K562 (cell line): ENCODE results near the gene SCUBE1. TPM values are rescaled to one million over a fixed set of nuclear protein-coding genes. Genes with fewer than 3 reads are reported as not detected.

ENCODE experiments used
- ATAC-seq: fragments of 200-7000 bp; cut with Tn5 transposase; 3 replicates; pipeline ENCODE4 v1.9.1; 2020; ENCODE audit warnings: moderate library complexity
- BruUV-seq: library from RNA; stranded (reverse); fragments of 400-500 nt; replicated peaks from 2 replicates; lab custom pipeline; 2021; lab: Mats Ljungman, UMichigan
- CTCF ChIA-PET: fragments of 300-600 bp; formaldehyde crosslinking; extraction: SDS; loops from one replicate; lab custom pipeline; 2021; ENCODE audit warnings: low intra/inter-chr PET ratio; lab: Yijun Ruan, JAX
- POLR2A ChIA-PET: fragments of 300-600, 350-650 bp; sonication (Branson Sonifier 250); formaldehyde crosslinking; extraction: SDS; loops from one replicate; lab custom pipeline; 2021; ENCODE audit warnings: antibody characterized with exemption, inconsistent platforms; lab: Yijun Ruan, JAX
- DNase-seq, 4 experiments: peaks; one replicate each; pipeline versions ENCODE4 v3.0.0 to v3.0.0-alpha.2; 2011 to 2018; ENCODE audit warnings: low spot score in 3 of 4, mixed read lengths in 3 of 4; ENCODE audit errors: extremely low read depth in 1 of 4
- FAIRE-seq: peaks from 2 replicates; lab custom pipeline; 2011; peaks lifted over from hg19 to GRCh38; lab: Jason Lieb, UNC
- H2AFZ ChIP-seq: 2 replicates; pipeline ENCODE4 v1.6.0; 2011; ENCODE audit warnings: low read depth, low read length, control low read depth, inconsistent platforms
- H3K27ac ChIP-seq: fragments of 200-600 bp; 3 replicates; pipeline ENCODE4 v1.8.0; 2011; ENCODE audit warnings: low read depth, mild to moderate bottlenecking, control low read depth, inconsistent platforms, low read length, moderate library complexity, mixed read lengths; ENCODE audit errors: extremely low read depth
- H3K27me3 ChIP-seq, 2 experiments: fragments of 300-600 bp in 1 of 2; 2 replicates in 1 of 2; 3 replicates in 1 of 2; pipeline versions ENCODE4 v1.6.0 to v1.8.0; 2011; ENCODE audit warnings: inconsistent platforms in 2 of 2, low read length in 2 of 2, mild to moderate bottlenecking in 1 of 2, mixed read lengths in 1 of 2, moderate library complexity in 1 of 2; ENCODE audit not compliant: control insufficient read depth in 2 of 2, insufficient read depth in 2 of 2
- H3K36me3 ChIP-seq: fragments of 300-600 bp; 3 replicates; pipeline ENCODE4 v1.8.0; 2011; ENCODE audit warnings: mild to moderate bottlenecking, low read length, inconsistent platforms; ENCODE audit not compliant: control insufficient read depth, insufficient read depth
- H3K4me1 ChIP-seq, 2 experiments: fragments of 200-600 bp in 1 of 2; replicated peaks in 1 of 2; 2 replicates in 1 of 2; 3 replicates in 1 of 2; pipeline versions ENCODE4 v1.5.1 to v1.8.0; 2011; ENCODE audit warnings: inconsistent platforms in 2 of 2, low read length in 2 of 2, mild to moderate bottlenecking in 1 of 2, mixed read lengths in 1 of 2, moderate library complexity in 1 of 2; ENCODE audit not compliant: control insufficient read depth in 2 of 2, insufficient read depth in 2 of 2
- H3K4me2 ChIP-seq: 2 replicates; pipeline ENCODE4 v1.6.1; 2011; ENCODE audit warnings: low read length, control low read depth, inconsistent platforms, mixed read lengths; ENCODE audit not compliant: insufficient read depth
- H3K4me3 ChIP-seq: fragments of 200-600 bp; sonication (generic), shearing (Covaris generic); 2 replicates; pipeline ENCODE4 v1.5.1; 2016; ENCODE audit warnings: control low read depth, inconsistent platforms
- H3K79me2 ChIP-seq: fragments of 200-600 bp; 3 replicates; pipeline ENCODE4 v1.8.0; 2011; ENCODE audit warnings: low read length, inconsistent platforms; ENCODE audit not compliant: control insufficient read depth, insufficient read depth
- H3K9ac ChIP-seq, 2 experiments: 2 replicates each; pipeline versions ENCODE4 v1.6.0 to v1.6.1; 2011; ENCODE audit warnings: low read depth in 2 of 2, low read length in 2 of 2, control low read depth in 1 of 2, inconsistent platforms in 1 of 2, mild to moderate bottlenecking in 1 of 2, mixed read lengths in 1 of 2; ENCODE audit not compliant: insufficient read depth in 1 of 2
- H3K9me1 ChIP-seq: one replicate; pipeline ENCODE4 v1.6.0; 2011; ENCODE audit warnings: inconsistent platforms, mild to moderate bottlenecking, low read length, moderate library complexity; ENCODE audit not compliant: control insufficient read depth, insufficient read depth
- H3K9me3 ChIP-seq: replicated peaks from 2 replicates; pipeline ENCODE4 v1.5.1; 2011; ENCODE audit warnings: low read depth, low read length, inconsistent platforms; ENCODE audit not compliant: control insufficient read depth, insufficient read depth
- H4K20me1 ChIP-seq: replicated peaks from 2 replicates; pipeline ENCODE4 v1.6.1; 2011; ENCODE audit warnings: low read length, inconsistent platforms, mixed read lengths; ENCODE audit not compliant: control insufficient read depth, insufficient read depth
- CBX5 ChIP-seq: IDR thresholded peaks from 2 replicates; pipeline ENCODE4 v1.6.1; 2014; ENCODE audit warnings: low read depth, borderline replicate concordance
- HNRNPH1 ChIP-seq: fragments of 200-400 bp; formaldehyde crosslinking; optimal IDR thresholded peaks from 2 replicates; pipeline ENCODE3; 2017; ENCODE audit warnings: low read depth, mild to moderate bottlenecking, low read length, moderate library complexity
- RB1 ChIP-seq: fragments of 450-650 bp; IDR thresholded peaks from 2 replicates; pipeline ENCODE4 v1.6.1; 2017; ENCODE audit warnings: low read depth, mild to moderate bottlenecking
- RBM14 ChIP-seq: fragments of 200-400 bp; formaldehyde crosslinking; IDR thresholded peaks from 2 replicates; pipeline ENCODE4 v1.6.1; 2018; ENCODE audit warnings: low read depth, mild to moderate bottlenecking, low read length, moderate library complexity, borderline replicate concordance; ENCODE audit not compliant: insufficient read depth
- SIX5 ChIP-seq, 2 experiments: IDR thresholded peaks; 2 replicates each; pipeline ENCODE4 v1.6.1; 2011; ENCODE audit warnings: low read length in 2 of 2, borderline replicate concordance in 1 of 2, low read depth in 1 of 2, mild to moderate bottlenecking in 1 of 2, moderate library complexity in 1 of 2; ENCODE audit not compliant: insufficient read depth in 1 of 2
- SMC3 ChIP-seq: conservative IDR thresholded peaks from 2 replicates; pipeline ENCODE4 v1.6.1; 2011; ENCODE audit warnings: low read depth, low read length, improper control_type of control experiment; ENCODE audit not compliant: insufficient read depth
- STAT5B ChIP-seq: fragments of 250-450 bp; sonication (Bioruptor Pico); IDR thresholded peaks from 2 replicates; pipeline ENCODE4 v1.8.0; 2021; ENCODE audit warnings: mild to moderate bottlenecking, inconsistent platforms
- XRCC5 ChIP-seq: fragments of 200-400 bp; formaldehyde crosslinking; IDR thresholded peaks from 2 replicates; pipeline ENCODE4 v1.6.1; 2017; ENCODE audit warnings: low read depth, mild to moderate bottlenecking, low read length
- WGBS: fragments of 100-300 bp; shearing (Covaris generic); methylation state at CpG from one replicate; pipeline ENCODE4 v1.1.6; 2016; ENCODE audit warnings: low coverage, mixed read lengths; ENCODE audit not compliant: insufficient coverage; ENCODE audit errors: missing lambda C conversion rate; 5-methylcytosine and 5-hydroxymethylcytosine counted together
- in situ Hi-C: fragments of 300-500 bp; cut with MboI; formaldehyde crosslinking; loops from 4 replicates; pipeline ENCODE4 v1.15.0; 2018; ENCODE audit warnings: inconsistent platforms, mixed read lengths
- intact Hi-C: fragments of 100-400 bp; cut with micrococcal nuclease; formaldehyde crosslinking; loops from 2 replicates; pipeline ENCODE4 v1.14.2; 2022
- polyA plus RNA-seq, 8 experiments: library from polyadenylated mRNA; depleted of rRNA in 4 of 8; stranded (reverse) in 5 of 8; unstranded in 3 of 8; fragments of >200 nt; fragmentation: Nextera tagmentation in 2 of 8; fragmentation: Illumina TruSeq in 1 of 8; extraction: Ambion mirVana in 2 of 8; extraction: Trizol in 1 of 8; gene quantifications; 2 replicates each; pipeline versions ENCODE4 v1.2.1 to v1.2.3, GENCODE V29; 2011 to 2014; ENCODE audit warnings: inconsistent platforms in 1 of 8, missing spikeins in 1 of 8
- total RNA-seq, 7 experiments: library from RNA; depleted of rRNA in 6 of 7; stranded (reverse); fragments of >200 nt in 6 of 7; fragmentation: Illumina TruSeq in 2 of 7; extraction: Trizol in 2 of 7; gene quantifications; 2 replicates each; pipeline versions ENCODE4 v1.2.1 to v1.2.3, GENCODE V29; 2011 to 2021; ENCODE audit warnings: low replicate concordance in 1 of 7
- TF ChIP-seq, protein P1 (sequence below), 3 experiments: fragments of 200-800 bp in 1 of 3; fragments of 250-450 bp in 1 of 3; fragments of 450-650 bp in 1 of 3; sonication (Bioruptor Pico) in 1 of 3; sonication (Bioruptor generic) in 1 of 3; formaldehyde crosslinking in 1 of 3; IDR thresholded peaks; 2 replicates each; pipeline versions ENCODE4 v1.6.1 to v1.8.0; 2016 to 2022; ENCODE audit warnings: mild to moderate bottlenecking in 2 of 3, missing genetic modification characterization in 2 of 3, missing compliant biosample characterization in 1 of 3, moderate library complexity in 1 of 3

SCUBE1 gene
- total and polyA plus RNA-seq, 9 of the 15 experiments (the other 6 are each of a cell fraction or from before 2014, with no cell fraction given): 0.03 to 0.47 (median 0.29) TPM; not detected in 6

DNA sequence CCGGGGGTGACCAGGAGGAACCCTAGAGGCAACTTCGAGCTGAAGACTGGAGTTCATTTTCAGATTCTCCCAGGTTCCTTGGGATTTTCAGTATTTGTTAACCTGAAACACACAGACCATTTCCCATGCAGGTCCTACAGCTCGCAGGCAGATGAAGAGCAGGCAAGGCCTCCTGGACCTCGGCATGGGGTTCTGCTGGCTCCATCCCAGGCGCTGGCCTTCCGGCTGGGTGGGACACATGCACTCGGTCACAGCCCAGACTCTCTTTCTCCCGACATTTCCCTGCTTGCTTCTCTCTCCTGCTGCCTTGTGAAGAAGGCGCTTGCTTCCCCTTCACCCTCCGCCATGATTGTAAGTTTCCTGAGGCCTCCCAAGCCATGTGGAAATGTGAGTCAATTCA lies 140.8 kb downstream of the SCUBE1 start:
- intact Hi-C loops (no loop called here), in situ Hi-C loops (no loop called here)
- CTCF ChIA-PET: no interaction called here

More for the DNA sequence above, 140.8 kb downstream of the SCUBE1 start:
- no TSS peak for BruUV-seq
- Histone ChIP-seq H2AFZ (no peak overlapping the region), H3K4me2 (no peak overlapping the region), H3K9ac (no peak overlapping the region), H3K36me3 (no peaks in the 10 kb centered on the region), H3K79me2 (no peaks in the 10 kb centered on the region), H4K20me1 (no peaks in the 10 kb centered on the region), H3K9me3 (no peaks in the 10 kb centered on the region), H3K27ac (no peak overlapping the region), H3K4me3 (no peak overlapping the region), H3K9me1 (no peaks in the 10 kb centered on the region), H3K27me3 (peaks cover 0 to 17% of the 10 kb centered on the region in 2 experiments; a peak in 3 of 5 replicates)
- DNase-seq: no peak
- POLR2A ChIA-PET: interaction anchor here (0.9 kb wide), 1 partner anchor 14 kb away, joined by 3 read pairs; no protein-coding TSS in a partner anchor
- WGBS: 38% methylated on average over 9 of the region's 10 CpGs
- no peak for ATAC-seq
- TF ChIP-seq RB1: no peak
- TF ChIP-seq, protein P1, sequence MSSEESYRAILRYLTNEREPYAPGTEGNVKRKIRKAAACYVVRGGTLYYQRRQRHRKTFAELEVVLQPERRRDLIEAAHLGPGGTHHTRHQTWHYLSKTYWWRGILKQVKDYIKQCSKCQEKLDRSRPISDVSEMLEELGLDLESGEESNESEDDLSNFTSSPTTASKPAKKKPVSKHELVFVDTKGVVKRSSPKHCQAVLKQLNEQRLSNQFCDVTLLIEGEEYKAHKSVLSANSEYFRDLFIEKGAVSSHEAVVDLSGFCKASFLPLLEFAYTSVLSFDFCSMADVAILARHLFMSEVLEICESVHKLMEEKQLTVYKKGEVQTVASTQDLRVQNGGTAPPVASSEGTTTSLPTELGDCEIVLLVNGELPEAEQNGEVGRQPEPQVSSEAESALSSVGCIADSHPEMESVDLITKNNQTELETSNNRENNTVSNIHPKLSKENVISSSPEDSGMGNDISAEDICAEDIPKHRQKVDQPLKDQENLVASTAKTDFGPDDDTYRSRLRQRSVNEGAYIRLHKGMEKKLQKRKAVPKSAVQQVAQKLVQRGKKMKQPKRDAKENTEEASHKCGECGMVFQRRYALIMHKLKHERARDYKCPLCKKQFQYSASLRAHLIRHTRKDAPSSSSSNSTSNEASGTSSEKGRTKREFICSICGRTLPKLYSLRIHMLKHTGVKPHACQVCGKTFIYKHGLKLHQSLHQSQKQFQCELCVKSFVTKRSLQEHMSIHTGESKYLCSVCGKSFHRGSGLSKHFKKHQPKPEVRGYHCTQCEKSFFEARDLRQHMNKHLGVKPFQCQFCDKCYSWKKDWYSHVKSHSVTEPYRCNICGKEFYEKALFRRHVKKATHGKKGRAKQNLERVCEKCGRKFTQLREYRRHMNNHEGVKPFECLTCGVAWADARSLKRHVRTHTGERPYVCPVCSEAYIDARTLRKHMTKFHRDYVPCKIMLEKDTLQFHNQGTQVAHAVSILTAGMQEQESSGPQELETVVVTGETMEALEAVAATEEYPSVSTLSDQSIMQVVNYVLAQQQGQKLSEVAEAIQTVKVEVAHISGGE (CRISPR knock-in tag; IDR thresholded peaks at IDR 0.05): no peak
- no peak for TF ChIP-seq HNRNPH1
- no peak for TF ChIP-seq STAT5B (CRISPR knock-in tag)
- no peak for TF ChIP-seq CBX5
- TF ChIP-seq RBM14: no peak
- TF ChIP-seq SIX5 (IDR thresholded peaks at IDR 0.05; ENCODE audit: borderline replicate concordance in 1 of 2, insufficient read depth in 1 of 2, low read depth in 1 of 2, low read length in 2 of 2): no peak
- TF ChIP-seq SMC3: no peak
- no peak for TF ChIP-seq XRCC5
- TF ChIP-seq, all 486 proteins: peak for 0
- H3K4me1 ChIP-seq: peaks cover 0 to 9% of the 10 kb centered on the region in 2 experiments; a peak in 2 of 5 replicates
- FAIRE-seq: no peak
